Caco-2 (cell line): ENCODE data around the gene SOHLH2. TPM values are rescaled to one million over a fixed set of nuclear protein-coding genes. Genes with fewer than 3 reads are reported as not detected.

Experiments
- BruUV-seq: library from RNA; stranded (reverse); fragments of 400-500 nt; replicated peaks from 2 replicates; lab custom pipeline; 2021; lab: Mats Ljungman, UMichigan
- CTCF ChIA-PET: fragments of 300-600 bp; sonication (Branson Sonifier 250); formaldehyde crosslinking; loops from one replicate; lab custom pipeline; 2022; ENCODE audit warnings: antibody characterized with exemption; lab: Charles Lee
- POLR2A ChIA-PET: fragments of 300-600 bp; sonication (Branson Sonifier 250); formaldehyde crosslinking; loops from one replicate; lab custom pipeline; 2022; ENCODE audit warnings: antibody characterized with exemption; lab: Charles Lee
- DNase-seq, 2 experiments: peaks; one replicate each; pipeline versions ENCODE4 v3.0.0 to v3.0.0-alpha.2; 2020 to 2022
- H3K27me3 ChIP-seq: replicated peaks from 2 replicates; pipeline ENCODE4 v1.6.0; 2011; ENCODE audit warnings: low read length; ENCODE audit not compliant: control insufficient read depth, insufficient read depth
- H3K36me3 ChIP-seq: 2 replicates; pipeline ENCODE4 v1.5.1; 2011; ENCODE audit warnings: low read length; ENCODE audit not compliant: control insufficient read depth, insufficient read depth
- H3K4me1 ChIP-seq: fragments of 250-450 bp; sonication (Bioruptor Pico); 2 replicates; pipeline ENCODE4 v1.5.1; 2020; ENCODE audit warnings: mild to moderate bottlenecking
- H3K4me3 ChIP-seq: 2 replicates; pipeline ENCODE4 v1.5.1; 2011; ENCODE audit warnings: low read depth, mild to moderate bottlenecking, control low read depth, low read length
- H3K9me3 ChIP-seq: fragments of 250-450 bp; sonication (Bioruptor Pico); 2 replicates; pipeline ENCODE4 v1.5.1; 2020; ENCODE audit warnings: mild to moderate bottlenecking, moderate library complexity
- H3K27ac Mint-ChIP-seq: one replicate; pipeline ENCODE4 v1.8.0; 2022; ENCODE audit warnings: mixed read lengths; ENCODE audit not compliant: unreplicated experiment
- H3K27me3 Mint-ChIP-seq: one replicate; pipeline ENCODE4 v1.8.0; 2022; ENCODE audit warnings: mixed read lengths; ENCODE audit not compliant: insufficient read depth, unreplicated experiment
- H3K36me3 Mint-ChIP-seq: one replicate; pipeline ENCODE4 v1.8.0; 2022; ENCODE audit warnings: mild to moderate bottlenecking, mixed read lengths; ENCODE audit not compliant: insufficient read depth, unreplicated experiment
- H3K4me1 Mint-ChIP-seq: one replicate; pipeline ENCODE4 v1.8.0; 2022; ENCODE audit warnings: low read depth, mixed read lengths; ENCODE audit not compliant: unreplicated experiment
- H3K4me3 Mint-ChIP-seq: one replicate; pipeline ENCODE4 v1.8.0; 2022; ENCODE audit warnings: mild to moderate bottlenecking, moderate library complexity, mixed read lengths; ENCODE audit not compliant: unreplicated experiment
- H3K9me3 Mint-ChIP-seq: one replicate; pipeline ENCODE4 v1.8.0; 2022; ENCODE audit warnings: mixed read lengths; ENCODE audit not compliant: unreplicated experiment
- intact Hi-C: fragments of 100-400 bp; cut with micrococcal nuclease; formaldehyde crosslinking; loops from one replicate; pipeline ENCODE4 v1.10.0; 2022; ENCODE audit not compliant: unreplicated experiment
- total RNA-seq: library from RNA; stranded (reverse); gene quantifications from 2 replicates; pipeline ENCODE4 v1.2.3, GENCODE V29; 2022
- TF ChIP-seq, protein P1 (sequence below), 2 experiments: fragments of 200-600 bp in 1 of 2; IDR thresholded peaks; 1 replicate in 1 of 2; 2 replicates in 1 of 2; pipeline versions ENCODE4 v1.5.1 to v1.8.0; 2011 to 2022; ENCODE audit warnings: antibody characterized with exemption in 1 of 2, control low read depth in 1 of 2, inconsistent platforms in 1 of 2, low read depth in 1 of 2, low read length in 1 of 2, mild to moderate bottlenecking in 1 of 2, moderate library complexity in 1 of 2; ENCODE audit not compliant: insufficient read depth in 1 of 2, severe bottlenecking in 1 of 2, unreplicated experiment in 1 of 2

SOHLH2 gene
- total RNA-seq, 1 experiment from 2014 or later: not detected

DNA sequence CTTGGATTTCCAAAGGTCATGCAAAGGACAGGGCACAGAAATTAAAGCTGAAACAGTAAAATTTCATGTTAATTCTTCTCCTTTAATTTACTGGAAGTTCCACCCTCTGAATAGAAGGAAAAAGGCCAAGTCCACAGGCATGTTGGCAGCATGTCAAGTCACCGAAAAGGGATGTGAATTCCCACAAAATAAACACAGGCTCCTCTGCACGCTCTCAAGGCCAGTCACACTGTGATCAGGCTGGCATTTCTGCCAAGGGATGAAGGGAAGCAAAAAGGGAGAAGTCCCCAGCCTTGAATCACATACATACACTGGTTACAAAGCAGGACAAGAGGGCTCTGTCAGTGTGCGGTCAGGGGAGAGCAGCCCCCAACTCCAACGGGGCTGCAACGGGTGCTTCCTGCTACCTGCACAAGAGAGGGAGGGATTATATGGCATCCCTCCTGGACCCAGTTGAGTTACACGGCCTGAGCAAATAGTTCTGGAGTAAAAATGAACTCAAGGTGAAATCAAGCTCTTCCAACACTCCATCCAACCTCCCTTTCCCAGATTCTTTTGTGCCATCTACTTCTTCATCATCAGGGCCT lies 90.0 kb downstream of the SOHLH2 start:
- Mint-ChIP-seq H3K27me3 (peaks cover 7% of the 10 kb centered on the region), H3K36me3 (no peaks in the 10 kb centered on the region), H3K4me3 (no peak overlapping the region), H3K27ac (no peak overlapping the region), H3K9me3 (no peaks in the 10 kb centered on the region), H3K4me1 (no peaks in the 10 kb centered on the region)
- CTCF ChIA-PET: no interaction called here
- Histone ChIP-seq H3K4me3 (no peak overlapping the region), H3K36me3 (no peaks in the 10 kb centered on the region), H3K9me3 (no peaks in the 10 kb centered on the region), H3K27me3 (no peaks in the 10 kb centered on the region), H3K4me1 (no peaks in the 10 kb centered on the region)
- TF ChIP-seq, protein P1, sequence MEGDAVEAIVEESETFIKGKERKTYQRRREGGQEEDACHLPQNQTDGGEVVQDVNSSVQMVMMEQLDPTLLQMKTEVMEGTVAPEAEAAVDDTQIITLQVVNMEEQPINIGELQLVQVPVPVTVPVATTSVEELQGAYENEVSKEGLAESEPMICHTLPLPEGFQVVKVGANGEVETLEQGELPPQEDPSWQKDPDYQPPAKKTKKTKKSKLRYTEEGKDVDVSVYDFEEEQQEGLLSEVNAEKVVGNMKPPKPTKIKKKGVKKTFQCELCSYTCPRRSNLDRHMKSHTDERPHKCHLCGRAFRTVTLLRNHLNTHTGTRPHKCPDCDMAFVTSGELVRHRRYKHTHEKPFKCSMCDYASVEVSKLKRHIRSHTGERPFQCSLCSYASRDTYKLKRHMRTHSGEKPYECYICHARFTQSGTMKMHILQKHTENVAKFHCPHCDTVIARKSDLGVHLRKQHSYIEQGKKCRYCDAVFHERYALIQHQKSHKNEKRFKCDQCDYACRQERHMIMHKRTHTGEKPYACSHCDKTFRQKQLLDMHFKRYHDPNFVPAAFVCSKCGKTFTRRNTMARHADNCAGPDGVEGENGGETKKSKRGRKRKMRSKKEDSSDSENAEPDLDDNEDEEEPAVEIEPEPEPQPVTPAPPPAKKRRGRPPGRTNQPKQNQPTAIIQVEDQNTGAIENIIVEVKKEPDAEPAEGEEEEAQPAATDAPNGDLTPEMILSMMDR (IDR thresholded peaks at IDR 0.05; ENCODE audit: insufficient read depth in 1 of 2, low read depth in 1 of 2, low read length in 1 of 2, severe bottlenecking in 1 of 2, unreplicated experiment in 1 of 2): no peak
- intact Hi-C loops: no loop called here
- BruUV-seq: no TSS peak
- POLR2A ChIA-PET: no interaction called here
- no peak for DNase-seq

Other genes starting within 250 kb of the SOHLH2 start
- gene DCLK1, start 83.2 kb downstream of the SOHLH2 start, total RNA-seq: not detected in 2 replicates
- gene CCDC169, start 83.3 kb upstream of the SOHLH2 start, total RNA-seq: not detected in 2 replicates
- not detected in 2 replicates for gene SPART, start 131.8 kb upstream of the SOHLH2 start, total RNA-seq
- not detected in 2 replicates for gene CCNA1, start 217.9 kb upstream of the SOHLH2 start, total RNA-seq